IMR-90 (cell line): ENCODE measurements around the gene MAP3K1. TPM values are rescaled to one million over a fixed set of nuclear protein-coding genes. Genes with fewer than 3 reads are reported as not detected.

Experiments used
- ATAC-seq: fragments of 200-7000 bp; cut with Tn5 transposase; 2 replicates; pipeline ENCODE4 v1.9.1; 2020; ENCODE audit warnings: low read depth, mild to moderate bottlenecking, moderate library complexity
- BruUV-seq: library from RNA; stranded (reverse); fragments of 400-500 nt; replicated peaks from 2 replicates; lab custom pipeline; 2021; lab: Mats Ljungman, UMichigan
- CTCF ChIA-PET: fragments of 300-600 bp; formaldehyde crosslinking; extraction: SDS; loops from one replicate; lab custom pipeline; 2021; ENCODE audit warnings: antibody characterized with exemption; lab: Yijun Ruan, JAX
- POLR2A ChIA-PET: fragments of 300-600 bp; sonication (Branson Sonifier 250); formaldehyde crosslinking; loops from one replicate; lab custom pipeline; 2022; ENCODE audit warnings: antibody characterized with exemption; ENCODE audit not compliant: unreplicated experiment; lab: Charles Lee
- DNase-seq: peaks from one replicate; pipeline ENCODE4 v3.0.0; 2013
- H2AFZ ChIP-seq: replicated peaks from 2 replicates; pipeline ENCODE3; 2013; ENCODE audit warnings: low read length, mild to moderate bottlenecking; ENCODE audit not compliant: poor library complexity
- H2AK5ac ChIP-seq: 2 replicates; pipeline ENCODE4 v1.6.1; 2013; ENCODE audit warnings: low read depth, low read length, inconsistent platforms
- H2AK9ac ChIP-seq: replicated peaks from 2 replicates; pipeline ENCODE3; 2013; ENCODE audit warnings: mild to moderate bottlenecking, low read depth, low read length, moderate library complexity; ENCODE audit not compliant: poor library complexity
- H2BK120ac ChIP-seq: 2 replicates; pipeline ENCODE4 v1.6.1; 2013; ENCODE audit warnings: low read depth, low read length, inconsistent platforms
- H2BK15ac ChIP-seq: 3 replicates; pipeline ENCODE4 v1.6.1; 2013; ENCODE audit warnings: low read depth, low read length, inconsistent platforms
- H2BK20ac ChIP-seq: 2 replicates; pipeline ENCODE4 v1.6.1; 2013; ENCODE audit warnings: low read depth, mild to moderate bottlenecking, inconsistent platforms, low read length, moderate library complexity
- H2BK5ac ChIP-seq: 2 replicates; pipeline ENCODE4 v1.6.1; 2013; ENCODE audit warnings: mild to moderate bottlenecking, low read depth, low read length, inconsistent platforms; ENCODE audit not compliant: poor library complexity, severe bottlenecking
- H3K14ac ChIP-seq: replicated peaks from 2 replicates; pipeline ENCODE4 v1.6.1; 2013; ENCODE audit warnings: low read depth, low read length, inconsistent platforms
- H3K18ac ChIP-seq: 2 replicates; pipeline ENCODE4 v1.6.1; 2013; ENCODE audit warnings: low read depth, low read length, control low read depth
- H3K23ac ChIP-seq: 2 replicates; pipeline ENCODE4 v1.6.1; 2013; ENCODE audit warnings: low read depth, low read length, inconsistent platforms
- H3K27ac ChIP-seq: 2 replicates; pipeline ENCODE4 v1.5.1; 2013; ENCODE audit warnings: mild to moderate bottlenecking, control low read depth, low read length; ENCODE audit not compliant: insufficient read depth
- H3K27me3 ChIP-seq: 2 replicates; pipeline ENCODE4 v1.6.1; 2013; ENCODE audit warnings: low read length; ENCODE audit not compliant: control insufficient read depth, insufficient read depth
- H3K36me3 ChIP-seq: 2 replicates; pipeline ENCODE4 v1.6.1; 2013; ENCODE audit warnings: low read length, mixed read lengths; ENCODE audit not compliant: control insufficient read depth, insufficient read depth
- H3K4ac ChIP-seq: 2 replicates; pipeline ENCODE4 v1.6.1; 2013; ENCODE audit warnings: low read depth, low read length, inconsistent platforms
- H3K4me1 ChIP-seq: 2 replicates; pipeline ENCODE4 v1.6.1; 2013; ENCODE audit warnings: low read length, mixed read lengths; ENCODE audit not compliant: control insufficient read depth, insufficient read depth
- H3K4me2 ChIP-seq: 2 replicates; pipeline ENCODE4 v1.6.1; 2013; ENCODE audit warnings: low read depth, mild to moderate bottlenecking, control low read depth, low read length, moderate library complexity
- H3K4me3 ChIP-seq: 2 replicates; pipeline ENCODE4 v1.5.1; 2013; ENCODE audit warnings: low read depth, mild to moderate bottlenecking, control low read depth, low read length, moderate library complexity; ENCODE audit not compliant: insufficient read depth
- H3K56ac ChIP-seq: 2 replicates; pipeline ENCODE4 v1.6.1; 2013; ENCODE audit warnings: low read length, inconsistent platforms; ENCODE audit not compliant: insufficient read depth; ENCODE audit errors: extremely low read depth
- H3K79me1 ChIP-seq, 2 experiments: 2 replicates each; pipeline ENCODE4 v1.6.1; 2013; ENCODE audit warnings: low read length in 2 of 2, inconsistent platforms in 1 of 2, low read depth in 1 of 2
- H3K9ac ChIP-seq: 2 replicates; pipeline ENCODE4 v1.6.1; 2013; ENCODE audit warnings: low read depth, low read length, control low read depth
- H3K9me1 ChIP-seq: 2 replicates; pipeline ENCODE4 v1.6.1; 2013; ENCODE audit warnings: low read length, inconsistent platforms; ENCODE audit not compliant: insufficient read depth
- H3K9me3 ChIP-seq: 2 replicates; pipeline ENCODE4 v1.6.1; 2013; ENCODE audit warnings: low read length; ENCODE audit not compliant: control insufficient read depth, insufficient read depth
- H4K20me1 ChIP-seq: 2 replicates; pipeline ENCODE4 v1.6.1; 2013; ENCODE audit warnings: low read length, inconsistent platforms; ENCODE audit not compliant: insufficient read depth
- H4K5ac ChIP-seq: 2 replicates; pipeline ENCODE4 v1.6.1; 2013; ENCODE audit warnings: mild to moderate bottlenecking, low read depth, low read length, control low read depth
- H4K8ac ChIP-seq, 2 experiments: 2 replicates each; pipeline ENCODE4 v1.6.1; 2013; ENCODE audit warnings: low read depth in 2 of 2, low read length in 2 of 2, control low read depth in 1 of 2, inconsistent platforms in 1 of 2
- H4K91ac ChIP-seq: 2 replicates; pipeline ENCODE4 v1.6.1; 2013; ENCODE audit warnings: low read depth, low read length, inconsistent platforms; ENCODE audit not compliant: insufficient read depth
- CEBPB ChIP-seq: IDR thresholded peaks from 2 replicates; pipeline ENCODE4 v1.6.1; 2012; ENCODE audit warnings: low read depth, low read length, improper control_type of control experiment
- CHD1 ChIP-seq: IDR thresholded peaks from 2 replicates; pipeline ENCODE4 v1.6.1; 2012; ENCODE audit warnings: low read depth, low read length, improper control_type of control experiment
- MAFK ChIP-seq: IDR thresholded peaks from 2 replicates; pipeline ENCODE4 v1.6.1; 2012; ENCODE audit warnings: low read depth, low read length, improper control_type of control experiment
- MAZ ChIP-seq: IDR thresholded peaks from 2 replicates; pipeline ENCODE4 v1.6.1; 2012; ENCODE audit warnings: low read depth, mild to moderate bottlenecking, low read length, improper control_type of control experiment, moderate library complexity, borderline replicate concordance
- MXI1 ChIP-seq: IDR thresholded peaks from 2 replicates; pipeline ENCODE4 v1.6.1; 2012; ENCODE audit warnings: low read depth, mild to moderate bottlenecking, low read length, moderate library complexity, borderline replicate concordance
- NFE2L2 ChIP-seq: fragments of 150-350 bp; IDR thresholded peaks from 2 replicates; pipeline ENCODE4 v1.6.1; 2016; ENCODE audit warnings: low read depth, mild to moderate bottlenecking, low read length
- RAD21 ChIP-seq: IDR thresholded peaks from 2 replicates; pipeline ENCODE4 v1.6.1; 2012; ENCODE audit warnings: low read length, improper control_type of control experiment
- RCOR1 ChIP-seq: IDR thresholded peaks from 2 replicates; pipeline ENCODE4 v1.6.1; 2012; ENCODE audit warnings: mild to moderate bottlenecking, low read length, improper control_type of control experiment; ENCODE audit not compliant: insufficient replicate concordance
- WGBS, 2 experiments: methylation state at CpG; one replicate each; pipeline versions ENCODE4 v1.1.5 to v1.1.7; 2013; ENCODE audit warnings: missing lambda C conversion rate in 2 of 2; ENCODE audit not compliant: insufficient read length in 1 of 2; ENCODE audit errors: extremely low coverage in 2 of 2; 5-methylcytosine and 5-hydroxymethylcytosine counted together
- dilution Hi-C: fragments of 300-500 bp; cut with HindIII; formaldehyde crosslinking; loops from one replicate; pipeline ENCODE4 v1.14.3; 2018; ENCODE audit warnings: low sequenced_read_pairs; ENCODE audit not compliant: unreplicated experiment
- in situ Hi-C: fragments of 300-500 bp; cut with MboI; formaldehyde crosslinking; loops from 3 replicates; pipeline ENCODE4 v1.14.3; 2019; ENCODE audit warnings: low sequenced_read_pairs, inconsistent platforms, mixed read lengths
- intact Hi-C: fragments of 100-400 bp; cut with micrococcal nuclease; formaldehyde crosslinking; loops from 2 replicates; pipeline ENCODE4 v1.10.0; 2022
- polyA plus RNA-seq, 3 experiments: library from polyadenylated mRNA; depleted of rRNA; stranded (reverse); fragments of >200 nt; gene quantifications; 2 replicates each; pipeline ENCODE4 v1.2.3, GENCODE V29; 2012; ENCODE audit warnings: low replicate concordance in 1 of 3
- total RNA-seq: library from RNA; depleted of rRNA; stranded (reverse); fragments of >200 nt; gene quantifications from 2 replicates; pipeline ENCODE4 v1.2.3, GENCODE V29; 2012
- TF ChIP-seq, protein P1 (sequence below): conservative IDR thresholded peaks from 2 replicates; pipeline ENCODE4 v1.5.1; 2012; ENCODE audit warnings: mild to moderate bottlenecking, low read depth, low read length, improper control_type of control experiment

Gene MAP3K1
- total and polyA plus RNA-seq, 2 of the 4 experiments (the other 2 are of a cell fraction) = 3.8 to 18.8 TPM

DNA sequence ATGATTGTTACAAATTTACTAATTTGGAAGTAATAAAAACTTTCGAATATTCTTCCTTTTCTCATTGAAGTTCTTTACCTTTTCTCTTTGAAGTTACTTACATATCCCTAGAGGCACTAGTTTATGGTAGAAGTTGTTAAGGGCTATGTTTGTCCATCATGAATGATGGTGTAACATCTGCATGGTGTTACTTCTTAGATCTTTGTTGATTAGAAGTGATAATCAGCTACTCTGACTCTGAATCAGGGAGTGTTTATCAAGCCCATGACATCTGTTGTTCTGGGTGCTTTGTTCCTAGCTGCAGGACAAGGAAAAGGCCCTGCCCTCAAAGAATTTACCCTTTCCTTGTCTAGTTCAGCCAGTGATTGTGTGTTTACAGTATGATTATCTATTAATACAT, 32.9 kb downstream of the MAP3K1 start:
- Histone ChIP-seq H3K4me1 (peaks cover 5% of the 10 kb centered on the region), H3K4me3 (no peak overlapping the region), H2BK5ac (no peak overlapping the region), H3K23ac (no peak overlapping the region), H3K14ac (no peak overlapping the region), H3K56ac (no peak overlapping the region), H4K5ac (no peak overlapping the region), H3K9me3 (no peaks in the 10 kb centered on the region), H3K27ac (no peak overlapping the region), H2AK5ac (no peak overlapping the region), H4K8ac (no peak overlapping the region), H3K9ac (no peak overlapping the region), H3K27me3 (no peaks in the 10 kb centered on the region), H3K4me2 (no peak overlapping the region), H2BK20ac (no peak overlapping the region), H2AK9ac (no peak overlapping the region), H3K36me3 (no peaks in the 10 kb centered on the region), H3K79me1 (peaks cover 22 to 68% of the 10 kb centered on the region in 2 experiments), H4K91ac (no peak overlapping the region), H4K20me1 (peaks cover 63% of the 10 kb centered on the region), H2BK15ac (no peak overlapping the region), H2AFZ (no peak overlapping the region), H3K9me1 (peaks cover 14% of the 10 kb centered on the region), H3K4ac (no peak overlapping the region), H3K18ac (no peak overlapping the region), H2BK120ac (no peak overlapping the region)
- no TSS peak for BruUV-seq
- intact Hi-C loops (no loop called here), dilution Hi-C loops (no loop called here), in situ Hi-C loops (no loop called here)
- DNase-seq (no peak), ATAC-seq (no peak)
- ChIA-PET POLR2A (no interaction called here), CTCF (no interaction called here)
- WGBS, 2 experiments = no CpG with 5 or more reads among the region's 1 CpG
- TF ChIP-seq CEBPB (no peak), RCOR1 (no peak), MAFK (no peak), CHD1 (no peak), NFE2L2 (no peak), RAD21 (no peak), MXI1 (no peak), MAZ (no peak)
- TF ChIP-seq, protein P1, sequence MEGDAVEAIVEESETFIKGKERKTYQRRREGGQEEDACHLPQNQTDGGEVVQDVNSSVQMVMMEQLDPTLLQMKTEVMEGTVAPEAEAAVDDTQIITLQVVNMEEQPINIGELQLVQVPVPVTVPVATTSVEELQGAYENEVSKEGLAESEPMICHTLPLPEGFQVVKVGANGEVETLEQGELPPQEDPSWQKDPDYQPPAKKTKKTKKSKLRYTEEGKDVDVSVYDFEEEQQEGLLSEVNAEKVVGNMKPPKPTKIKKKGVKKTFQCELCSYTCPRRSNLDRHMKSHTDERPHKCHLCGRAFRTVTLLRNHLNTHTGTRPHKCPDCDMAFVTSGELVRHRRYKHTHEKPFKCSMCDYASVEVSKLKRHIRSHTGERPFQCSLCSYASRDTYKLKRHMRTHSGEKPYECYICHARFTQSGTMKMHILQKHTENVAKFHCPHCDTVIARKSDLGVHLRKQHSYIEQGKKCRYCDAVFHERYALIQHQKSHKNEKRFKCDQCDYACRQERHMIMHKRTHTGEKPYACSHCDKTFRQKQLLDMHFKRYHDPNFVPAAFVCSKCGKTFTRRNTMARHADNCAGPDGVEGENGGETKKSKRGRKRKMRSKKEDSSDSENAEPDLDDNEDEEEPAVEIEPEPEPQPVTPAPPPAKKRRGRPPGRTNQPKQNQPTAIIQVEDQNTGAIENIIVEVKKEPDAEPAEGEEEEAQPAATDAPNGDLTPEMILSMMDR = no peak
